Esophagus muscularis mucosa (tissue), 3 donors: ENCODE results near the gene PCNX2.

Experiments used
- POLR2A ChIP-seq: fragments of 450-650 bp; IDR thresholded peaks from one replicate; pipeline ENCODE4 v1.6.1; 2017; ENCODE audit warnings: antibody characterized with exemption, moderate library complexity, mild to moderate bottlenecking, low read depth
- POLR2AphosphoS5 ChIP-seq, 2 donors: sonication (generic); formaldehyde crosslinking; IDR thresholded peaks; one replicate each; pipeline ENCODE4 v1.6.1; 2017; ENCODE audit warnings: antibody characterized with exemption in 2 of 2
- TF ChIP-seq, protein P1 (sequence below), 3 experiments: fragments of 200-600 bp in 2 of 3; fragments of 450-650 bp in 1 of 3; sonication (generic) in 2 of 3; IDR thresholded peaks; one replicate each; pipeline ENCODE4 v1.5.1; 2017 to 2019; ENCODE audit warnings: antibody characterized with exemption in 3 of 3, mild to moderate bottlenecking in 2 of 3, moderate library complexity in 1 of 3

DNA sequence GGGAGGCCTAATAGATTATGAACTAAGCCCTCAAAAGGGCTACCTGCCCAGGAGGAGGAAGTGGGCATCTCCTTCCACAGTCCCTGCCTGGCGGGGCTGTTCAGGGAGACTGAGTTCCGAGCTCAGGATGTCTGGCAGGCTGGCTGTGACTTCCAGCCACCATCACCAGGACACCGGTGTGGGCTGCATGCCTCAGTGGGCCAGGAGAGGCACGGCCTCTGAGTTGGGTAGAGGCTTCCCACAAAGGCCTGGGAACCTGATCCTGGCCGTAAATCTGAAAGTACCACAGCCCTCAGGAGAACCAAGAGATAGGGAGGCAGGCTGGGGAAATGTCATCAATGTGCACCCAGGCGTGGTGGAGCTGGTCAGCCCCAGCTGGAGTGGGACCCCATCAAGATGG is 316.0 kb downstream of the PCNX2 start:
- TF ChIP-seq, protein P1, sequence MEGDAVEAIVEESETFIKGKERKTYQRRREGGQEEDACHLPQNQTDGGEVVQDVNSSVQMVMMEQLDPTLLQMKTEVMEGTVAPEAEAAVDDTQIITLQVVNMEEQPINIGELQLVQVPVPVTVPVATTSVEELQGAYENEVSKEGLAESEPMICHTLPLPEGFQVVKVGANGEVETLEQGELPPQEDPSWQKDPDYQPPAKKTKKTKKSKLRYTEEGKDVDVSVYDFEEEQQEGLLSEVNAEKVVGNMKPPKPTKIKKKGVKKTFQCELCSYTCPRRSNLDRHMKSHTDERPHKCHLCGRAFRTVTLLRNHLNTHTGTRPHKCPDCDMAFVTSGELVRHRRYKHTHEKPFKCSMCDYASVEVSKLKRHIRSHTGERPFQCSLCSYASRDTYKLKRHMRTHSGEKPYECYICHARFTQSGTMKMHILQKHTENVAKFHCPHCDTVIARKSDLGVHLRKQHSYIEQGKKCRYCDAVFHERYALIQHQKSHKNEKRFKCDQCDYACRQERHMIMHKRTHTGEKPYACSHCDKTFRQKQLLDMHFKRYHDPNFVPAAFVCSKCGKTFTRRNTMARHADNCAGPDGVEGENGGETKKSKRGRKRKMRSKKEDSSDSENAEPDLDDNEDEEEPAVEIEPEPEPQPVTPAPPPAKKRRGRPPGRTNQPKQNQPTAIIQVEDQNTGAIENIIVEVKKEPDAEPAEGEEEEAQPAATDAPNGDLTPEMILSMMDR (IDR thresholded peaks at IDR 0.05), result no peak
- no peak for TF ChIP-seq POLR2AphosphoS5 (IDR thresholded peaks at IDR 0.05)
- no peak for TF ChIP-seq POLR2A
